Esophagus squamous epithelium (tissue), 4 donors: ENCODE results near the gene IGLL1.

Experiments used
- CTCF ChIP-seq, 6 experiments: fragments of 450-650 bp in 4 of 6; fragments of 200-600 bp in 2 of 6; sonication (generic) in 2 of 6; IDR thresholded peaks; one replicate each; pipeline ENCODE4 v1.5.1; 2016 to 2019; ENCODE audit warnings: antibody characterized with exemption in 6 of 6, mild to moderate bottlenecking in 4 of 6, moderate library complexity in 4 of 6
- POLR2A ChIP-seq, 4 donors: fragments of 450-650 bp; IDR thresholded peaks; one replicate each; pipeline ENCODE4 v1.6.1; 2017; ENCODE audit warnings: antibody characterized with exemption in 4 of 4, mild to moderate bottlenecking in 4 of 4, moderate library complexity in 3 of 4

DNA sequence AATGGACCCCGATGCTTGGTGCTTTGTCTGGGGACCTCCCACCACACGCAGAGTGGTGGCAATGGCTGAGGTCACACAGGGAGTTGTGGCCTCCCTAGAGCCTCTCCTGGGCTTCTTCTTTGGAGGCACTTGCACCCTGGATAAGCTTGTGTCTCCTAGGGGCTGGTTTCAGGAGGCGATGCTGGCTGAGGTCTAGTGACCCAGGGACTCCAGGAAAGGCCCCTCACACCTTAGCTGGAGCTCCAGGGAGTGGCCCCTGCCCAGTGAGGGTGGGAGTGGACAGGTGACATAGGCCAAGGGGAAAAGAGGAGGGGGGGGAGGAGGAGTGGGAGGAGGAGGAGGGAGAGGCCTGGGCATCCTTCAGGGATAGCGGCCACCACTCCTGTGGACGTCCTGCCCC lies 810 bp downstream of the IGLL1 start:
- no peak for TF ChIP-seq CTCF (IDR thresholded peaks at IDR 0.05)
- no peak for TF ChIP-seq POLR2A (IDR thresholded peaks at IDR 0.05)
